RKO (cell line): ENCODE measurements around the gene LSP1.

Source experiments
- DNase-seq: peaks from one replicate; pipeline ENCODE4 v3.0.0-alpha.2; 2016; ENCODE audit warnings: low spot score

LSP1 gene

GRCh38 chr11:1837171-1838076 lies 15.5 kb upstream of the LSP1 start:
- peak; percentile 43 for DNase-seq

GRCh38 chr11:1838077-1838425 lies 14.8 kb upstream of the LSP1 start:
- no peak for DNase-seq

DNA sequence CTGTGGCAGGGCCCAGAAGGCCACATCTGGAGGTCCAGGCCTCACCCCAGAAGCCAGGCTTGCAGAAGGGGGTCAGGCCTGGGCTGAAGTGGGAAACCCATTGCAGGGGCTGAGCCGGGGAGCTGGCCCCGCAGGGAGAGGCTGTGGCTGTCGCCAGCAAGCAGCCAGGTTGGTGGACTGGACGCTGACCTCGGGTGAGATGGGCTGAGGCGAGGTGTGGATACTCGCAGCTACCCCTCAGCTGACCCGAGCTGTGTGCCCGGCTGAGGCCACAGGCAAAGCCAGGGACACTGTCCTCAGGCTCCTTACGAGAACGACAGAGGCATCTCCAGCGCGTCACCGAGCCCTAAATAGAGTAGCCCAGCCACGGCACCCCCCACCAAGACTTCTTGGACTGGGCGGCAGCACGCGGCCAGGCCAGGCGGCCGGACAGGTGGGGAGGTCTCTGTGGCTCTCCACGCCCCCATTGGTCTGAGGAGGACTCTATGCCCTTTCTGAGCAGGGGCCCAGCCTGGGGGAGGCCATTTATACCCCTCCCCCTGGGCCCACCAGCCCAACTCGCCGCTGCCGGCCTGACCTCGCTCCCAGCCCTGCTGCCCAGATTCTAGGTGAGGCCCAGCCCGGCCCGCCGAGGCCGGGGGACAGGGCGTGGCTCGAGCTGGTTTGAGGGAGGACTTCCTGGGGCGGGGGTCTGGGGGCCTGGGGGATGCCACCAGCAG lies 14.3 kb upstream of the LSP1 start, which contains the start of gene TNNI2:
Gene TNNI2 (plus strand): TSS at position 556 of the 719 bp plus-strand sequence. CDS start 716 bp downstream, outside the sequence.
- no peak for DNase-seq

DNA sequence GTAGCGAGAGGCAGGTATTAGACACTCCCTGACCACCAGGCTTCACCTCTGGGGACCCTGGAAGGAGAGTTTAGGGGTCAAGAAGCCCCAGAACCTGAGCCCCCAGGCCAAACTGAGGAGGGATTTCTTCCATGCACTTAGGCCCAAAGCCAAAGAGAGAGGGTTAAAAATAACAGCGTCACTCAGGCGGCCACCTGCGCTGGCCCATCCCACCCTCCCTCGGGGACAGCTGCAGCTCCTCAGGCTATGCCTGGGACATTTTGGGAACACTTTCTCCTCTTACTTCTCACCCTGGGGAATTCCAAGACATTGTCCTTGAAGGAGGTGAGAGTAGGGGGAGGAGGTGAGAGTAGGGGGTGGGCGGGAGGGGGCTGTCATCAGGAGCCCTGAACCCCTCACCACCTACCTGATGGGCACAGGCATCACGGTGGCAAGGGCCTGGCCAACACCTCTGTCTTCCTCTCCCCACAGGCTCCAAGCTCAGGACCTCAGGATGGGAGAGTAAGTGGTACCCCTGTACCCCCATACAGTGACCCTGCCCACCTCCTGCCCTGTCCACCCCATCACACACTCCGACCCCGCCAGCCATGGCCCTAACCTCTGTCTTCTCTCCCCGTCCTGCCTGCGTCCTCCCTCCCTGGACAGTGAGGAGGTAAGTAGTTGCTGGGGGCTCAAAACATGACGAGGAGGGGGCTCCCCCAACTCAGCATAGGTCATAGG lies 13.5 kb upstream of the LSP1 start:
- DNase-seq: no peak

- DNase-seq: no peak
These were observed 12.7 kb upstream of the LSP1 start for GRCh38 chr11:1839924-1840779.

DNA sequence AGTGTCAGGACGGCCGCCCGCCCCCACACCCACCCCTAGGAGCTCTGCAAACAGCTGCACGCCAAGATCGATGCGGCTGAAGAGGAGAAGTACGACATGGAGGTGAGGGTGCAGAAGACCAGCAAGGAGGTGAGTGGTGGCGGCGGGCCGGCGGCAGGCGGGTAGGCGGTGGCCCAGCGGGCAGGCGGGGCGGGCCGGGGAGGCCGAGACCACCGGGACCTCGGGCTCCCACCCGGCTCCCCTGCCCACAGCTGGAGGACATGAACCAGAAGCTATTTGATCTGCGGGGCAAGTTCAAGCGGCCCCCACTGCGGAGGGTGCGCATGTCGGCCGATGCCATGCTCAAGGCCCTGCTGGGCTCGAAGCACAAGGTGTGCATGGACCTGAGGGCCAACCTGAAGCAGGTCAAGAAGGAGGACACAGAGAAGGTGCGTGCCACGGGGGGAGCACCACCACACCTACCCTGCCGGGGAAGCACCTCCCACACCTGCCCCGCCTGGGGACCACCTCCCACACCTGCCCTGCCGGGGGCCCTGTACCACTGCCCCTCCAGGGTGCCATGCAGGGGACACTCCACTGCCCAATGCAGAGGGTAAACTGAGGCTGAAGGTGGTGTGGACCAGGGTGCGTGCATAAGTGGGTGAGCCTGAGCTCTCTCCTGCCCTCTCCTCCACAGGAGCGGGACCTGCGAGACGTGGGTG lies 12.0 kb upstream of the LSP1 start:
- DNase-seq: no peak

- no peak for DNase-seq
These were observed 11.3 kb upstream of the LSP1 start for GRCh38 chr11:1841511-1842148.

- no peak for DNase-seq
These were observed 10.5 kb upstream of the LSP1 start for GRCh38 chr11:1842149-1843097.

DNA sequence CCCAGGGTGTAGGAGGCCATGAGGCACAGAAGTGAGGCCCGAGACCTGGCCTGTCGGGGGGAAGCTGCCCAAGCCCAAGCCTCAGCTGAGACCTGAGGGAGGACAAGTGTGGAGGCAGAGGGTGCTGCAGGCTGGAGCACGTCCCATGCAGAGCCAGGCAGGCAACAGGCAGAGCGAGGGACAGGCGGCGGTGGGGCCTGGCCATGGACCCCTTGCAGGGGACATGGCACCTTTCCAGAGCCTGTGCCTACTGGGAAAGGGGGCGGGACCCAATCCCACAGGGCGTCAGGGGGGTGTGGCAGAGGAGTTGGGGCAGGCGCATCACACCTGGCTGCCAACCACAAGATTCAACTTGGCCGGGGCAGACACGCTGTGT lies 9.8 kb upstream of the LSP1 start:
- DNase-seq: no peak

DNA sequence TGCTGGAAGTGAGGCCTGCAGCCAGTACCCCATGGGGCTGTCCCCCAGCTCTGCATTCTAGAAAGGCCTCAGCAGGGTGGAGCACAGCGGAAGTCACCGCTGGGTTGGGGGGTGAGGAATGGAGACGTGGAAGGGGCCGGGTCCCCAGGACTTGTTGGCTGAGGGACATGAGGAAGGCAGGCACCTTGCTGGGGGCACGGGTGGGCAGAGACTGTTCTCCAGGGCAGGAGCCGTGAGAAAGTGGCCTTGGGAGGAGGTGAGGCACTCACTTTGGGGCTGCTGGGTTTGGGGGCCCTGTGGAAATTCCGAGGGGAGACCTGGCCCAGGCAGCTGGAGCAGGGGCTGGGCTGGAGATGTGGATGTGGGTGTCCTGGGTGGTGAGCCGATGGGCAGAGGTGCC lies 9.1 kb upstream of the LSP1 start:
- no peak for DNase-seq

DNA sequence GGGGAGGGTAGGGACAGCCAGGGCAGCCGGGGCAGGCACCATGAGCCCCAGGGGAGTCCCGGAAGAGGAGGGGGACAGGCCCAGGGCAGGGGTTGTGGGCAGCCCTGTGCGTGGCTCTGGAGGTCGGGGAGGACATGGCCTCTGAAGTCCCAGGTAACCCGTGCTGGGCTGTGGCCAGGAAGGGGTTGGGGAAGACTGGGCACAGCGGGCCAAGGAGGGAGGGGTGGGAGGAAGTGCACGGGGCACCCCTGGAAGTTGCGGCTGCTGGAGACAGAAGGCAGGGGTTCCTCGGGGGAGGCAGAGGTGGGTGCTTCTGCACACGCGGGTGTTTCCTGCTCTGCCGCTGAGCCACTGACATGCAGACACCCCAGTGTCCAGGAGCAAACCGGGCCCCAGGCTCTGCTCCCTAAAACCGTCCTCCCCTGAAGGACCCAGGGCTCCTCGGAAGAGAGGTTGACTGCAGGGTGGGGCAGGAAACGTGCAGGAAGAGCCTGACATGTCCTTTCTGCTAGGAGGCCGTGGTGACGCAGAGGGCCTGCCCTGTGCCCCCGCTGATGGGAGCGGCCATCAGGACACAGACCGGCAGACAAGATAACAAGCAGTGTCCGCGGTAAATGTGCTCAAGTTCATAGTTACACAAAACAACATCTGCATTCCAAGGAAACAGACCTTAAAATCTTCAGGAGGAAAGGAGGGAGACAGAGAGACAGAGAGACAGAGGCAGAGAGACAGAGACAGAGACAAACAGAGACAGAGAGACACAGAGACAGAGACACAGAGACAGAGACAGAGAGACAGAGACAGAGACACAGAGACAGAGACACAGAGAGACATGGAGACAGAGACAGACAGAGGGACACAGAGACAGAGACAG lies 8.4 kb upstream of the LSP1 start:
- no peak for DNase-seq

DNA sequence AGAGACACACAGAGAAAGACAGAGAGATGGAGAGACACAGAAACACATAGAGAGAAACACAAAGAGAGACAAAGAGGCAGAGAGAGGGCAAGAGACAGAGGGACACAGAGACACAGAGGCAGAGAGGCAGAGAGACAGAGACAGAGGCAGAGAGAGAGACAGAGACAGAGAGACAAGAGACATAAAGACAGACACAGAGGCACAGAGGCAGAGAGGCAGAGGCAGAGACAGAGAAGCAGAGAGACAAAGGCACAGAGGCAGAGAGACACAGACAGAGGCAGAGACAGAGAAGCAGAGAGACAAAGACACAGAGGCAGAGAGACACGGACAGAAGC lies 7.8 kb upstream of the LSP1 start:
- DNase-seq: no peak

GRCh38 chr11:1845561-1846452 lies 7.1 kb upstream of the LSP1 start:
- no peak for DNase-seq

DNA sequence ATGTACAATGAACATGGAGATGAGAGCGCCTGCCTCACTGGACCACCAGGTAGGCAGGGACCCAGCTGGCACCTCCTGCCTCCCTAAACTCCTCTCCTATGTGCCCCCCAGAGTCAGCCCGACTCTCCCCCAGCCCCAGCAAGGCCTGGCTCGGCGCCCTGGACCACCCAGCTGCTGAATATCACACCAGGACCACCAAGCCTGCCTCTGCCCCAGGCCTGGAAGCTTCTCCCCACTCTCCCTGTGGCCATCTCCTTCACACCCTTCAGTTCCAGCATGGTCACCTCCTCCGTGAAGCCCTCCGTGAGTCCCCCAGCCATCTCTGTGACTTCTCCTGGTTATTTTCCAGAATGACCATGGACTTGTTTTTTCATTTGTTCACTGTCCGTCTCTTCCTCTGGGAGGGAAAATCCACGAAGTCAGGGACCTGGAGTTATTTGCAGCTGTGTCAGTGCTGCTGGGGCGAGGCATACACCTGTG lies 6.4 kb upstream of the LSP1 start:
- no peak for DNase-seq

GRCh38 chr11:1847006-1847735 lies 5.7 kb upstream of the LSP1 start:
- no peak for DNase-seq

GRCh38 chr11:1847926-1848639 lies 4.8 kb upstream of the LSP1 start:
- no peak for DNase-seq
